Measurements from ENCODE around the gene DAW1. TPM values are rescaled to one million over a fixed set of nuclear protein-coding genes. Genes with fewer than 3 reads are reported as not detected.

Gene DAW1
- total RNA-seq = under 0.01 TPM in 1 of 2 replicates, not detected in the other

GRCh38 chr2:227871375-227871791, at the start of gene DAW1:
Gene DAW1, plus strand, starts transcription at chr2:227871631. Its CDS starts 59 bp downstream, at chr2:227871690.
- Histone ChIP-seq H2AFZ (ENCODE audit: low read length) (peak within 1 kb of the TSS; percentile 95), H4K20me1 (ENCODE audit: insufficient read depth, low read length) (no peaks in the 10 kb centered on the region), H3K4me3 (ENCODE audit: insufficient read depth, low read length) (peak within 1 kb of the TSS; percentile 68), H3K9me3 (ENCODE audit: low read depth, low read length) (no peaks in the 10 kb centered on the region), H3K36me3 (ENCODE audit: insufficient read depth, low read length) (no peaks in the 10 kb centered on the region), H3K4me1 (ENCODE audit: insufficient read depth, low read length) (peaks cover 18% of the 10 kb centered on the region), H3K79me2 (ENCODE audit: insufficient read depth, low read length) (no peaks in the 10 kb centered on the region), H3K27me3 (ENCODE audit: insufficient read depth, low read length) (no peaks in the 10 kb centered on the region), H3K27ac (ENCODE audit: low read depth, low read length) (peak within 1 kb of the TSS; percentile 92), H3K4me2 (ENCODE audit: insufficient read depth, low read length) (peak within 1 kb of the TSS; percentile 82)
- peak; percentile 93 for DNase-seq (ENCODE audit: insufficient read length, low spot score, missing footprints)
- no peak for TF ChIP-seq CTCF (IDR thresholded peaks at IDR 0.05; ENCODE audit: extremely low read depth, low read depth, low read length)

GRCh38 chr2:227822416-227823003, 48.9 kb upstream of the DAW1 start:
- Histone ChIP-seq H3K36me3 (ENCODE audit: insufficient read depth, low read length) (no peaks in the 10 kb centered on the region), H3K4me2 (ENCODE audit: insufficient read depth, low read length) (no peak overlapping the region), H3K27me3 (ENCODE audit: insufficient read depth, low read length) (no peaks in the 10 kb centered on the region), H2AFZ (ENCODE audit: low read length) (no peak overlapping the region), H3K79me2 (ENCODE audit: insufficient read depth, low read length) (no peaks in the 10 kb centered on the region), H3K9me3 (ENCODE audit: low read depth, low read length) (no peaks in the 10 kb centered on the region), H3K4me3 (ENCODE audit: insufficient read depth, low read length) (no peak overlapping the region), H4K20me1 (ENCODE audit: insufficient read depth, low read length) (no peaks in the 10 kb centered on the region), H3K27ac (ENCODE audit: low read depth, low read length) (no peak overlapping the region), H3K4me1 (ENCODE audit: insufficient read depth, low read length) (peaks cover 17% of the 10 kb centered on the region)
- DNase-seq (ENCODE audit: insufficient read length, low spot score, missing footprints) = no peak
- no peak for TF ChIP-seq CTCF (IDR thresholded peaks at IDR 0.05; ENCODE audit: extremely low read depth, low read depth, low read length)

GRCh38 chr2:227823922-227824321, 47.5 kb upstream of the DAW1 start:
- Histone ChIP-seq H3K27ac (ENCODE audit: low read depth, low read length) (no peak overlapping the region), H3K27me3 (ENCODE audit: insufficient read depth, low read length) (no peaks in the 10 kb centered on the region), H2AFZ (ENCODE audit: low read length) (no peak overlapping the region), H3K4me1 (ENCODE audit: insufficient read depth, low read length) (peaks cover 6% of the 10 kb centered on the region), H3K36me3 (ENCODE audit: insufficient read depth, low read length) (no peaks in the 10 kb centered on the region), H3K4me3 (ENCODE audit: insufficient read depth, low read length) (no peak overlapping the region), H3K79me2 (ENCODE audit: insufficient read depth, low read length) (no peaks in the 10 kb centered on the region), H3K4me2 (ENCODE audit: insufficient read depth, low read length) (no peak overlapping the region), H4K20me1 (ENCODE audit: insufficient read depth, low read length) (no peaks in the 10 kb centered on the region), H3K9me3 (ENCODE audit: low read depth, low read length) (no peaks in the 10 kb centered on the region)
- TF ChIP-seq CTCF (IDR thresholded peaks at IDR 0.05; ENCODE audit: extremely low read depth, low read depth, low read length) = no peak
- DNase-seq (ENCODE audit: insufficient read length, low spot score, missing footprints) = no peak

- Histone ChIP-seq H3K79me2 (ENCODE audit: insufficient read depth, low read length) (no peaks in the 10 kb centered on the region), H3K4me3 (ENCODE audit: insufficient read depth, low read length) (no peak overlapping the region), H3K9me3 (ENCODE audit: low read depth, low read length) (no peaks in the 10 kb centered on the region), H3K4me2 (ENCODE audit: insufficient read depth, low read length) (no peak overlapping the region), H3K27me3 (ENCODE audit: insufficient read depth, low read length) (no peaks in the 10 kb centered on the region), H4K20me1 (ENCODE audit: insufficient read depth, low read length) (no peaks in the 10 kb centered on the region), H3K27ac (ENCODE audit: low read depth, low read length) (no peak overlapping the region), H3K36me3 (ENCODE audit: insufficient read depth, low read length) (no peaks in the 10 kb centered on the region), H2AFZ (ENCODE audit: low read length) (no peak overlapping the region), H3K4me1 (ENCODE audit: insufficient read depth, low read length) (no peaks in the 10 kb centered on the region)
- DNase-seq (ENCODE audit: insufficient read length, low spot score, missing footprints) = no peak
- TF ChIP-seq CTCF (IDR thresholded peaks at IDR 0.05; ENCODE audit: extremely low read depth, low read depth, low read length) = no peak
These were observed 46.7 kb upstream of the DAW1 start for GRCh38 chr2:227824711-227825110.

All from osteoblast (primary cell).